PC-9 (cell line): Measurements from ENCODE around the gene ARHGAP26.

Source experiments
- EZH2 ChIP-seq: fragments of 200-600 bp; sonication (generic); IDR thresholded peaks from 2 replicates; pipeline ENCODE4 v1.8.0; 2017; ENCODE audit warnings: antibody characterized with exemption, low read depth
- TF ChIP-seq, protein P1 (sequence below): fragments of 200-600 bp; sonication (generic); conservative IDR thresholded peaks from 2 replicates; pipeline ENCODE4 v1.6.1; 2017; ENCODE audit warnings: mixed run types, antibody characterized with exemption, mild to moderate bottlenecking, moderate library complexity

DNA sequence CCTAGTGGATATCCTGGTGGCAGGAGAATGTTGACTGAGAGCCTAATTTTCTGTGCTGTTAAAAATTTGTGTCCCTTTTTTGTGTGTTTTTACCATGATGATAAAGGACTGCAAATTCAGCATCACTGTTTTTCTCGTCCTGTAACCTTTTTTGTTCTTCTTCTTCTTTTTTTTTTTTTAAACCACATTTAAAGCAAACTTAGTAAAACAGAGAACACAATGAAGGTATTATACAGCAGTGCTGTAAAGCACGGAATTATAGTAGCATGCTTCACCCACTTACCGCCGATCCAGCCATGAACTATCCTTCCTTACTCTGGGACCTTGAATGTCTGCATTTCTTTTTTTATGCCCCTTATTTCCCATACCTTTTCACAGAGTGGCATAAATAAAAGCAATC, 280.0 kb downstream of the ARHGAP26 start:
- TF ChIP-seq, protein P1, sequence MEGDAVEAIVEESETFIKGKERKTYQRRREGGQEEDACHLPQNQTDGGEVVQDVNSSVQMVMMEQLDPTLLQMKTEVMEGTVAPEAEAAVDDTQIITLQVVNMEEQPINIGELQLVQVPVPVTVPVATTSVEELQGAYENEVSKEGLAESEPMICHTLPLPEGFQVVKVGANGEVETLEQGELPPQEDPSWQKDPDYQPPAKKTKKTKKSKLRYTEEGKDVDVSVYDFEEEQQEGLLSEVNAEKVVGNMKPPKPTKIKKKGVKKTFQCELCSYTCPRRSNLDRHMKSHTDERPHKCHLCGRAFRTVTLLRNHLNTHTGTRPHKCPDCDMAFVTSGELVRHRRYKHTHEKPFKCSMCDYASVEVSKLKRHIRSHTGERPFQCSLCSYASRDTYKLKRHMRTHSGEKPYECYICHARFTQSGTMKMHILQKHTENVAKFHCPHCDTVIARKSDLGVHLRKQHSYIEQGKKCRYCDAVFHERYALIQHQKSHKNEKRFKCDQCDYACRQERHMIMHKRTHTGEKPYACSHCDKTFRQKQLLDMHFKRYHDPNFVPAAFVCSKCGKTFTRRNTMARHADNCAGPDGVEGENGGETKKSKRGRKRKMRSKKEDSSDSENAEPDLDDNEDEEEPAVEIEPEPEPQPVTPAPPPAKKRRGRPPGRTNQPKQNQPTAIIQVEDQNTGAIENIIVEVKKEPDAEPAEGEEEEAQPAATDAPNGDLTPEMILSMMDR: no peak
- no peak for TF ChIP-seq EZH2
